ENCODE results near the gene DYNLT4. TPM values are rescaled to one million over a fixed set of nuclear protein-coding genes. Genes with fewer than 3 reads are reported as not detected.

The DYNLT4 gene
- total RNA-seq, 1 experiment from 2014 or later = not detected

DNA sequence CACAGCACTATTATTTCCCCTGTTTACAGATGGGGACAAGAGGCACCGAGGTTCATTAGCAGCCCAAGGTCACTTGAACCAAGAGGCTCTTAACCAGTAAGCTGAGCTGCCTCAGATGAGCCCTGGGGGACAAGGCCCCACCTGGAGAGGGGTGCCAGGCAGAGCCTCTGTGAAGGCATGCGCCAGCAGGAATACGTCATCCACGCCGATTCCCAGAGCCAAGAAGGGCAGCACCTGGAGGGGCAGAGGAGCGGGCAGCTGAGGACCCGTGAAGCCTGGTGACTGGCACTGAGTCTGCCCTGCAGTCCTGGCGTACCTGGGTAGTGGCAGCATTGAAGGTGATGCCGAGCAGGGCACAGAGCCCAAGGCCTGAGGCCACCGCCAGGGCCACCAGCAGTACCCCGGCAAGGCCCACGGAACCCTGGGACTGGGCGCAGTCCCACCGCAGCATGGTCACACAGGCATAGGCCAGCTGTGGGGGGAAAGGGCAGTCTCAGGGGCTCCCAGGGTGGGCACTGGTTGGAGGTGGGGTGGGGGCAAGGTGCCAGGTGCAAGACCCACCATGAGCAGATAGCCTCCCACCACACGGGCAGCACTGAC lies 21.8 kb upstream of the DYNLT4 start:
- no peaks in the 10 kb centered on the region for H3K4me1 ChIP-seq
- intact Hi-C loops (cut with micrococcal nuclease; ENCODE audit: unreplicated experiment) = no loop called here
- H3K9me3 Mint-ChIP-seq (ENCODE audit: unreplicated experiment) = no peaks in the 10 kb centered on the region
- no peak for DNase-seq
- H3K4me1 Mint-ChIP-seq (ENCODE audit: low read depth, unreplicated experiment) = no peaks in the 10 kb centered on the region
- H3K4me3 ChIP-seq (ENCODE audit: low read depth, low read length) = no peak overlapping the region
- no peaks in the 10 kb centered on the region for H3K27me3 ChIP-seq (replicated peaks; ENCODE audit: control insufficient read depth, insufficient read depth, low read length)
- CTCF ChIA-PET = no interaction called here
- no peaks in the 10 kb centered on the region for H3K36me3 ChIP-seq (ENCODE audit: control insufficient read depth, insufficient read depth, low read length)
- no peak overlapping the region for H3K4me3 Mint-ChIP-seq (ENCODE audit: unreplicated experiment)
- H3K27ac Mint-ChIP-seq (ENCODE audit: unreplicated experiment) = no peak overlapping the region
- H3K27me3 Mint-ChIP-seq (ENCODE audit: insufficient read depth, unreplicated experiment) = no peaks in the 10 kb centered on the region
- POLR2A ChIA-PET = interaction anchor here (0.6 kb wide), 1 partner anchor 10 kb away, joined by 4 read pairs; no protein-coding TSS in a partner anchor
- no TSS peak for BruUV-seq (replicated peaks)
- TF ChIP-seq, protein P1, sequence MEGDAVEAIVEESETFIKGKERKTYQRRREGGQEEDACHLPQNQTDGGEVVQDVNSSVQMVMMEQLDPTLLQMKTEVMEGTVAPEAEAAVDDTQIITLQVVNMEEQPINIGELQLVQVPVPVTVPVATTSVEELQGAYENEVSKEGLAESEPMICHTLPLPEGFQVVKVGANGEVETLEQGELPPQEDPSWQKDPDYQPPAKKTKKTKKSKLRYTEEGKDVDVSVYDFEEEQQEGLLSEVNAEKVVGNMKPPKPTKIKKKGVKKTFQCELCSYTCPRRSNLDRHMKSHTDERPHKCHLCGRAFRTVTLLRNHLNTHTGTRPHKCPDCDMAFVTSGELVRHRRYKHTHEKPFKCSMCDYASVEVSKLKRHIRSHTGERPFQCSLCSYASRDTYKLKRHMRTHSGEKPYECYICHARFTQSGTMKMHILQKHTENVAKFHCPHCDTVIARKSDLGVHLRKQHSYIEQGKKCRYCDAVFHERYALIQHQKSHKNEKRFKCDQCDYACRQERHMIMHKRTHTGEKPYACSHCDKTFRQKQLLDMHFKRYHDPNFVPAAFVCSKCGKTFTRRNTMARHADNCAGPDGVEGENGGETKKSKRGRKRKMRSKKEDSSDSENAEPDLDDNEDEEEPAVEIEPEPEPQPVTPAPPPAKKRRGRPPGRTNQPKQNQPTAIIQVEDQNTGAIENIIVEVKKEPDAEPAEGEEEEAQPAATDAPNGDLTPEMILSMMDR (IDR thresholded peaks at IDR 0.05; ENCODE audit: insufficient read depth in 1 of 2, low read depth in 1 of 2, low read length in 1 of 2, severe bottlenecking in 1 of 2, unreplicated experiment in 1 of 2) = no peak
- no peaks in the 10 kb centered on the region for H3K9me3 ChIP-seq
- no peaks in the 10 kb centered on the region for H3K36me3 Mint-ChIP-seq (ENCODE audit: insufficient read depth, unreplicated experiment)

DNA sequence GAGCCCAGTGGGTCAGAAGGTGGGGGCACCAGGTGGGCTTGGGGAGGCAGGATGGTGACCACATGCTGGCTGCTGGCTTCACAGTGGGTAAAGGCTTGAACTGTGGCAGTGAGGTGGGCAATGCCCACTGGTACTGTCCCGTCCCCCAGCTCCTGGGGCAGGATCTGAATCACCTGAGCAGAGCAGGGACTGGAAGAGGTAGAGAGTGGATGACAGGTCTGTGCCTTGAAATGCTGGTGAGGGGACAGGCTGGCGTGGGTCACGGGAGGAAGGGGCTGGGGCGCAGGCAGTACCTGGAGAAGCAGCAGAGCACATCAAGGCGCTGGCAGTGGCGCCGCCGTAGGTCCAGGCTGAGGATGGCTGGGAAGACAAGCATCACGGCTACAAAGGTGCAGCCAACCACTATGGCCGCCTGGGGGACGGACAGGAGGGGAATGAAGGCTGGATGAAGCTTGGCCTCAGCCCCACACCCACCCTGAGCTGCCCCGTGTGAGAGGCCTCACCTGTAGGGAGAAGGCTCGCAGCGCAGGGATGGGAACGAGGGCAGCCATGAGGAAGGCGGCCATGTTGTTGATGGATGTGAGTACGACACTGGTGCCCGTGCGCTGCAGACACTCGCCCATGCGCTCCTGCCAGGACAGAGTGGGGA lies 21.0 kb upstream of the DYNLT4 start:
- DNase-seq = no peak
- Mint-ChIP-seq H3K4me1 (ENCODE audit: low read depth, unreplicated experiment) (no peaks in the 10 kb centered on the region), H3K27me3 (ENCODE audit: insufficient read depth, unreplicated experiment) (no peaks in the 10 kb centered on the region), H3K4me3 (ENCODE audit: unreplicated experiment) (no peak overlapping the region), H3K27ac (ENCODE audit: unreplicated experiment) (no peak overlapping the region), H3K9me3 (ENCODE audit: unreplicated experiment) (no peaks in the 10 kb centered on the region), H3K36me3 (ENCODE audit: insufficient read depth, unreplicated experiment) (no peaks in the 10 kb centered on the region)
- Histone ChIP-seq H3K4me3 (ENCODE audit: low read depth, low read length) (no peak overlapping the region), H3K27me3 (replicated peaks; ENCODE audit: control insufficient read depth, insufficient read depth, low read length) (no peaks in the 10 kb centered on the region), H3K4me1 (no peaks in the 10 kb centered on the region), H3K9me3 (no peaks in the 10 kb centered on the region), H3K36me3 (ENCODE audit: control insufficient read depth, insufficient read depth, low read length) (no peaks in the 10 kb centered on the region)
- POLR2A ChIA-PET = interaction anchor here (1.0 kb wide), 1 partner anchor 9 kb away, joined by 3 read pairs; no protein-coding TSS in a partner anchor
- intact Hi-C loops (cut with micrococcal nuclease; ENCODE audit: unreplicated experiment) = no loop called here
- CTCF ChIA-PET = no interaction called here
- no TSS peak for BruUV-seq (replicated peaks)
- TF ChIP-seq, protein P1 (IDR thresholded peaks at IDR 0.05; ENCODE audit: insufficient read depth in 1 of 2, low read depth in 1 of 2, low read length in 1 of 2, severe bottlenecking in 1 of 2, unreplicated experiment in 1 of 2) = no peak

DNA sequence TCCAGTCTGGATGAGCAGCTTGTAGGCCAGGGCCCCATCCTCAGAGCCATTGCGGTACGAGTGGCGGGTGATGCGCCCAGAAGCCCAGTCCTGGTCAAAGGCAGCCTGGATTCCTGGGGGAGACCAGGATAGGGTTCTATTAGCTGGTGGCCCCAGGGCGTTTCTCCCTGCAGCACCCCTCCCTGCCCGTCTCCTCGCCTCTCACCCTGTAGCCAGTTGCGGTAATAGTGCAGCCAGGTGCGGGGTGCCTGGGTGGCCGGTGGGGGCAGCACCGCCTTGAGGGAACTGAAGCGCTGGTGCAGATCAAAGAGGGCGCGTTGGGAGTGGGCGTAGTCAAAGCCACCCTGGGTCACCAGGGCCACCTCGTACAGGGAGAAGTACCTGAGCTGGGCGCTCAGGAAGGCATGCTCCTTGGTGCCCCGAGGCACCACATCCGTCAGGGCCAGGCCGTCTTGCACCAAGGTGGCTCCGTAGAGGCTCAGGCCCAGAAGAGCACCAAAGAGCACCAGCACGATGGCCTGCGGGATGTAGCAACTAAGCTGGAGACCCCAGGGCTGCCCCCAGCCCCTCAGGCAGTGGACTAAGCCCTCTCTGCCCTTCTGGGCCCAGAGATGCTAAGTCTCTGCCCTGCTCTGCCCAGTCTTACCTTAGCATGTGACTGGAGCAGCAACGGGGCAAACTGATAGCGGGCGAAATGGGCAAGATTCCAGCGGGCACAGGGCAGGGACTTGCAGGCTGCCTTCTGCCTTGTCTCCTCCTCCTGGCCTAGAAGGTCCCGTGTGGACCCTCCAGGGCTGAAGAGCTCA lies 20.2 kb upstream of the DYNLT4 start:
- ChIA-PET POLR2A (interaction anchor here (0.8 to 1.0 kb wide), 2 partner anchors 8 to 46 kb away, joined by 3 read pairs; no protein-coding TSS in a partner anchor), CTCF (interaction anchor here (0.6 kb wide), 1 partner anchor 28 kb away, joined by 3 read pairs; no protein-coding TSS in a partner anchor)
- BruUV-seq (replicated peaks) = no TSS peak
- no peaks in the 10 kb centered on the region for H3K27me3 Mint-ChIP-seq (ENCODE audit: insufficient read depth, unreplicated experiment)
- H3K4me1 Mint-ChIP-seq (ENCODE audit: low read depth, unreplicated experiment) = no peaks in the 10 kb centered on the region
- no peaks in the 10 kb centered on the region for H3K4me1 ChIP-seq
- H3K27ac Mint-ChIP-seq (ENCODE audit: unreplicated experiment) = no peak overlapping the region
- no peaks in the 10 kb centered on the region for H3K36me3 ChIP-seq (ENCODE audit: control insufficient read depth, insufficient read depth, low read length)
- no peak overlapping the region for H3K4me3 Mint-ChIP-seq (ENCODE audit: unreplicated experiment)
- no peaks in the 10 kb centered on the region for H3K36me3 Mint-ChIP-seq (ENCODE audit: insufficient read depth, unreplicated experiment)
- no peaks in the 10 kb centered on the region for H3K27me3 ChIP-seq (replicated peaks; ENCODE audit: control insufficient read depth, insufficient read depth, low read length)
- TF ChIP-seq, protein P1 (IDR thresholded peaks at IDR 0.05; ENCODE audit: insufficient read depth in 1 of 2, low read depth in 1 of 2, low read length in 1 of 2, severe bottlenecking in 1 of 2, unreplicated experiment in 1 of 2) = no peak
- no peaks in the 10 kb centered on the region for H3K9me3 Mint-ChIP-seq (ENCODE audit: unreplicated experiment)
- intact Hi-C loops (cut with micrococcal nuclease; ENCODE audit: unreplicated experiment) = no loop called here
- no peak for DNase-seq
- H3K4me3 ChIP-seq (ENCODE audit: low read depth, low read length) = no peak overlapping the region
- H3K9me3 ChIP-seq = no peaks in the 10 kb centered on the region

Data from Caco-2 (cell line).